ENCODE results near the gene PACS2. TPM values are rescaled to one million over a fixed set of nuclear protein-coding genes. Genes with fewer than 3 reads are reported as not detected.

PACS2 gene
- total and polyA plus RNA-seq, 2 donors (not counting 1 experiment from before 2014, with no cell fraction given): 65.6 to 70.7 TPM

GRCh38 chr14:105412771-105413543 lies 98.4 kb downstream of the PACS2 start:
- H3K27ac ChIP-seq (ENCODE audit: low read length in 2 of 2): no peak overlapping the region
- no peak overlapping the region for H2AFZ ChIP-seq (ENCODE audit: insufficient read depth, low read depth, low read length, poor library complexity, severe bottlenecking)
- no peak overlapping the region for H3K27ac Mint-ChIP-seq
- H3K9me3 ChIP-seq (ENCODE audit: control extremely low read depth in 1 of 3, control insufficient read depth in 2 of 3, insufficient read depth in 1 of 3, low read length in 2 of 3): peaks cover 0 to 7% (median 0%) of the 10 kb centered on the region in 3 donors
- H3K4me3 ChIP-seq (ENCODE audit: control extremely low read depth in 1 of 5, extremely low read depth in 1 of 5, insufficient read depth in 1 of 5, low read depth in 2 of 5, low read length in 4 of 5): no peak overlapping the region
- no peak for ATAC-seq (ENCODE audit: low read depth)
- no peaks in the 10 kb centered on the region for H3K36me3 ChIP-seq (replicated peaks in 1 of 2; ENCODE audit: control extremely low read depth in 1 of 2, control insufficient read depth in 1 of 2, extremely low read depth in 1 of 2, insufficient read depth in 2 of 2, low read length in 1 of 2)
- H3K9ac ChIP-seq (ENCODE audit: low read length): no peak overlapping the region
- ChIA-PET CTCF (interaction anchor here (1.2 kb wide), 1 partner anchor 9 kb away, joined by 4 read pairs; no protein-coding TSS in a partner anchor), POLR2A (no interaction called here)
- H3K27me3 Mint-ChIP-seq: peaks cover 11% of the 10 kb centered on the region
- H3K79me2 ChIP-seq (ENCODE audit: control insufficient read depth, insufficient read depth, low read length): no peaks in the 10 kb centered on the region
- H4K20me1 ChIP-seq (ENCODE audit: control insufficient read depth, insufficient read depth, low read length, poor library complexity, severe bottlenecking): peaks cover 6% of the 10 kb centered on the region
- H3K4me2 ChIP-seq (replicated peaks; ENCODE audit: low read depth, low read length, poor library complexity, severe bottlenecking): no peak overlapping the region
- peaks cover 0 to 36% (median 13%) of the 10 kb centered on the region in 4 experiments for H3K27me3 ChIP-seq (replicated peaks in 1 of 4; ENCODE audit: control extremely low read depth in 1 of 4, control insufficient read depth in 3 of 4, insufficient read depth in 4 of 4, low read length in 3 of 4)
- DNase-seq: no peak
- TF ChIP-seq CTCF (IDR thresholded peaks at IDR 0.05): no peak
- peaks cover 20 to 23% of the 10 kb centered on the region in 2 donors for H3K4me1 ChIP-seq (ENCODE audit: control insufficient read depth in 2 of 2, insufficient read depth in 2 of 2, low read length in 2 of 2)
- WGBS (ENCODE audit: insufficient coverage): 89% methylated on average over 7 of the region's 8 CpGs
- peaks cover 19% of the 10 kb centered on the region for H3K4me1 Mint-ChIP-seq
- H3K9me3 Mint-ChIP-seq (ENCODE audit: insufficient read depth): no peaks in the 10 kb centered on the region
- intact Hi-C loops (cut with micrococcal nuclease): no loop called here
- peak overlapping the region; percentile 37 for H3K4me3 Mint-ChIP-seq

GRCh38 chr14:105413544-105413886 lies 99.0 kb downstream of the PACS2 start:
- Histone ChIP-seq H3K9me3 (ENCODE audit: control extremely low read depth in 1 of 3, control insufficient read depth in 2 of 3, insufficient read depth in 1 of 3, low read length in 2 of 3) (peaks cover 0 to 7% (median 0%) of the 10 kb centered on the region in 3 donors), H4K20me1 (ENCODE audit: control insufficient read depth, insufficient read depth, low read length, poor library complexity, severe bottlenecking) (peaks cover 6% of the 10 kb centered on the region), H3K4me1 (ENCODE audit: control insufficient read depth in 2 of 2, insufficient read depth in 2 of 2, low read length in 2 of 2) (peaks cover 20 to 23% of the 10 kb centered on the region in 2 donors), H2AFZ (ENCODE audit: insufficient read depth, low read depth, low read length, poor library complexity, severe bottlenecking) (no peak overlapping the region), H3K4me3 (ENCODE audit: control extremely low read depth in 1 of 5, extremely low read depth in 1 of 5, insufficient read depth in 1 of 5, low read depth in 2 of 5, low read length in 4 of 5) (no peak overlapping the region), H3K4me2 (replicated peaks; ENCODE audit: low read depth, low read length, poor library complexity, severe bottlenecking) (no peak overlapping the region), H3K79me2 (ENCODE audit: control insufficient read depth, insufficient read depth, low read length) (no peaks in the 10 kb centered on the region), H3K36me3 (replicated peaks in 1 of 2; ENCODE audit: control extremely low read depth in 1 of 2, control insufficient read depth in 1 of 2, extremely low read depth in 1 of 2, insufficient read depth in 2 of 2, low read length in 1 of 2) (no peaks in the 10 kb centered on the region), H3K9ac (ENCODE audit: low read length) (no peak overlapping the region), H3K27ac (ENCODE audit: low read length in 2 of 2) (no peak overlapping the region), H3K27me3 (replicated peaks in 1 of 4; ENCODE audit: control extremely low read depth in 1 of 4, control insufficient read depth in 3 of 4, insufficient read depth in 4 of 4, low read length in 3 of 4) (peaks cover 0 to 36% (median 13%) of the 10 kb centered on the region in 4 experiments)
- DNase-seq (no peak), ATAC-seq (ENCODE audit: low read depth) (no peak)
- TF ChIP-seq EZH2 (IDR thresholded peaks at IDR 0.05; ENCODE audit: borderline replicate concordance, insufficient read depth, low read depth, low read length, poor library complexity, severe bottlenecking): no peak
- TF ChIP-seq CTCF (IDR thresholded peaks at IDR 0.05): no peak
- Mint-ChIP-seq H3K9me3 (ENCODE audit: insufficient read depth) (no peaks in the 10 kb centered on the region), H3K4me1 (peaks cover 20% of the 10 kb centered on the region), H3K27me3 (peaks cover 11% of the 10 kb centered on the region), H3K27ac (no peak overlapping the region), H3K4me3 (peak overlapping the region; percentile 37)
- ChIA-PET POLR2A (no interaction called here), CTCF (interaction anchor here (1.2 kb wide), 1 partner anchor 10 kb away, joined by 4 read pairs; no protein-coding TSS in a partner anchor)
- WGBS (ENCODE audit: insufficient coverage): 100% methylated on average over 1 of the region's 2 CpGs
- intact Hi-C loops (cut with micrococcal nuclease): no loop called here
